DMS153 treated with DMSO at 0.1 percent for 48 hours (cell line): ENCODE data around the gene ZSCAN5A.
"Not testable (repeated sequence)": the region's sequence is repeated elsewhere in the genome, so short reads cannot be mapped to it uniquely, and the experiment has no call there.

Experiments used
- DNase-seq: peaks from one replicate; lab custom pipeline; 2025; ENCODE audit not compliant: unreplicated experiment; lab: John Stamatoyannopoulos, UW

Gene ZSCAN5A

GRCh38 chr19:56217039-56217949, 97.3 kb downstream of the ZSCAN5A start:
- DNase-seq, result no peak

GRCh38 chr19:56211718-56212117, 102.9 kb downstream of the ZSCAN5A start:
- no peak for DNase-seq

GRCh38 chr19:56210036-56210435, 104.6 kb downstream of the ZSCAN5A start:
- DNase-seq, result not testable (repeated sequence)

- no peak for DNase-seq
Observed at GRCh38 chr19:56209091-56209490, 105.5 kb downstream of the ZSCAN5A start.

GRCh38 chr19:56207581-56207980, 107.1 kb downstream of the ZSCAN5A start:
- DNase-seq, result not testable (repeated sequence)

- no peak for DNase-seq
Observed at GRCh38 chr19:56201973-56202372, 112.7 kb downstream of the ZSCAN5A start, which contains the start of gene ZSCAN5C. ZSCAN5C (plus strand) TSS chr19:56202273; CDS start chr19:56205914, 3,641 bp downstream.

GRCh38 chr19:56199687-56200086, 115.0 kb downstream of the ZSCAN5A start:
- no peak for DNase-seq

- not testable (repeated sequence) for DNase-seq
Observed at GRCh38 chr19:56197646-56198045, 117.0 kb downstream of the ZSCAN5A start, which contains the start of gene ZSCAN5B. ZSCAN5B (minus strand) TSS chr19:56197783; CDS start chr19:56193052, 4,731 bp downstream.

GRCh38 chr19:56193981-56194640, 120.5 kb downstream of the ZSCAN5A start:
- DNase-seq, result no peak

- no peak for DNase-seq
Observed at GRCh38 chr19:56191711-56192110, 122.9 kb downstream of the ZSCAN5A start.

GRCh38 chr19:56191115-56191514, 123.5 kb downstream of the ZSCAN5A start:
- no peak for DNase-seq

- DNase-seq, result no peak
Observed at GRCh38 chr19:56189785-56190184, 124.9 kb downstream of the ZSCAN5A start.

GRCh38 chr19:56177564-56178243, 136.9 kb downstream of the ZSCAN5A start:
- no peak for DNase-seq

GRCh38 chr19:56176881-56177280, 137.8 kb downstream of the ZSCAN5A start:
- DNase-seq, result no peak

GRCh38 chr19:56176310-56176709, 138.3 kb downstream of the ZSCAN5A start:
- DNase-seq, result not testable (repeated sequence)

GRCh38 chr19:56175861-56176307, 138.8 kb downstream of the ZSCAN5A start, which contains the start of gene GALP:
GALP (plus strand) TSS chr19:56176008; CDS start chr19:56177109, 1,101 bp downstream.
- not testable (repeated sequence) for DNase-seq

GRCh38 chr19:56174550-56174949, 140.1 kb downstream of the ZSCAN5A start:
- DNase-seq, result no peak

- DNase-seq, result no peak
Observed at GRCh38 chr19:56174086-56174485, 140.6 kb downstream of the ZSCAN5A start.
